NCI-H774 (cell line): ENCODE data around the gene GAGE1.
"Not testable (repeated sequence)": the region's sequence is repeated elsewhere in the genome, so short reads cannot be mapped to it uniquely, and the experiment has no call there.

ENCODE experiments used
- DNase-seq: peaks from one replicate; lab custom pipeline; 2025; lab: John Stamatoyannopoulos, UW

GAGE1 gene

GRCh38 chrX:49598720-49599119 lies at the start of gene GAGE1:
Gene GAGE1 (plus strand): TSS chrX:49599020. CDS start chrX:49600175, 1,155 bp downstream.
- DNase-seq, result not testable (repeated sequence)

GRCh38 chrX:49550989-49551388 lies 47.8 kb upstream of the GAGE1 start, which contains the start of gene GAGE12E:
Gene GAGE12E (plus strand): TSS chrX:49551289. CDS start chrX:49552444, 1,155 bp downstream.
- not testable (repeated sequence) for DNase-seq

GRCh38 chrX:49560542-49560941 lies 38.3 kb upstream of the GAGE1 start, which contains the start of gene GAGE12F:
Gene GAGE12F (plus strand): TSS chrX:49560842. CDS start chrX:49561997, 1,155 bp downstream.
- DNase-seq, result not testable (repeated sequence)

- DNase-seq, result not testable (repeated sequence)
Observed at GRCh38 chrX:49568728-49569127, 30.1 kb upstream of the GAGE1 start.

DNA sequence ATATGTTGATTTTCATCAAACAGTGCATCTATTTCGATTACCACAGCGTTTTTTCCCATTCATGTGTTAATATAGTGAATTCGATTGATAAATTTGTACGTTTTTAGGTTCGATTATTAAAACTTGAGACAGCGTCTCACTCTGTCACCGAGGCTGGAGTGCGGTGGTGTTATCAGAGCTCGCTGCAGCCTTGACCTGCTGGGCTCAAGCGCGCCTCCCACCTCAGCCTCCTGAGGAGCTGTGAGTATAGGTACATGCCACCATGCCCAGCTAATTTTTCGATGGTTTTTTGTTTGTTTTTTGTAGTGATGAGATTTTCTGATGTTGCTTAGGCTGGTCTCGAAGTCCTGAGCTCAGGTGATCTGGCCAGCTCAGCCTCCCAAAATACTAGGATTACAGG lies 29.7 kb upstream of the GAGE1 start:
- DNase-seq, result not testable (repeated sequence)

GRCh38 chrX:49570100-49570499 lies 28.7 kb upstream of the GAGE1 start, which contains the start of gene GAGE12G:
Gene GAGE12G (plus strand): TSS chrX:49570400. CDS start chrX:49571555, 1,155 bp downstream.
- DNase-seq, result not testable (repeated sequence)

DNA sequence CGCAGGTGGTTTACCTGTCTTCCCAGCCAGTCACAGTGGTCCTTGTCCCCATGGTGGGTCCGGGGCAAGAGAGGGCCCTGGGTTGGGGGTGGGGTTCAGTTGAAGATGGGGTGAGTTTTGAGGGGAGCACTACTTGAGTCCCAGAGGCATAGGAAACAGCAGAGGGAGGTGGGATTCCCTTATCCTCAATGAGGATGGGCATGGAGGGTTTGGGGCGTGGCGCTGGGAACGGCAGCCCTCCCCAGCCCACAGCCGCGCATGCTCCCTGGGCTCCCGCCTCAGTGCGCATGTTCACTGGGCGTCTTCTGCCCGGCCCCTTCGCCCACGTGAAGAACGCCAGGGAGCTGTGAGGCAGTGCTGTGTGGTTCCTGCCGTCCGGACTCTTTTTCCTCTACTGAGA lies 19.2 kb upstream of the GAGE1 start, which contains the start of gene GAGE12H:
Gene GAGE12H, plus strand, starts transcription at position 301 of the 400 bp plus-strand sequence. CDS start 1,155 bp downstream, outside the sequence.
- DNase-seq, result not testable (repeated sequence)

DNA sequence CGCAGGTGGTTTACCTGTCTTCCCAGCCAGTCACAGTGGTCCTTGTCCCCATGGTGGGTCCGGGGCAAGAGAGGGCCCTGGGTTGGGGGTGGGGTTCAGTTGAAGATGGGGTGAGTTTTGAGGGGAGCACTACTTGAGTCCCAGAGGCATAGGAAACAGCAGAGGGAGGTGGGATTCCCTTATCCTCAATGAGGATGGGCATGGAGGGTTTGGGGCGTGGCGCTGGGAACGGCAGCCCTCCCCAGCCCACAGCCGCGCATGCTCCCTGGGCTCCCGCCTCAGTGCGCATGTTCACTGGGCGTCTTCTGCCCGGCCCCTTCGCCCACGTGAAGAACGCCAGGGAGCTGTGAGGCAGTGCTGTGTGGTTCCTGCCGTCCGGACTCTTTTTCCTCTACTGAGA lies 9.6 kb upstream of the GAGE1 start, which contains the start of gene GAGE2A:
Gene GAGE2A, plus strand, starts transcription at position 301 of the 400 bp plus-strand sequence. CDS start 1,155 bp downstream, outside the sequence.
- DNase-seq, result not testable (repeated sequence)

GRCh38 chrX:49589769-49590478 lies 8.9 kb upstream of the GAGE1 start:
- DNase-seq, result not testable (repeated sequence)

GRCh38 chrX:49590488-49590887 lies 8.3 kb upstream of the GAGE1 start:
- DNase-seq, result not testable (repeated sequence)

GRCh38 chrX:49610718-49611310 lies 12.0 kb downstream of the GAGE1 start:
- DNase-seq, result no peak

- DNase-seq, result no peak
Observed at GRCh38 chrX:49618574-49618973, 19.8 kb downstream of the GAGE1 start.

GRCh38 chrX:49627086-49627777 lies 28.4 kb downstream of the GAGE1 start:
- no peak for DNase-seq

DNA sequence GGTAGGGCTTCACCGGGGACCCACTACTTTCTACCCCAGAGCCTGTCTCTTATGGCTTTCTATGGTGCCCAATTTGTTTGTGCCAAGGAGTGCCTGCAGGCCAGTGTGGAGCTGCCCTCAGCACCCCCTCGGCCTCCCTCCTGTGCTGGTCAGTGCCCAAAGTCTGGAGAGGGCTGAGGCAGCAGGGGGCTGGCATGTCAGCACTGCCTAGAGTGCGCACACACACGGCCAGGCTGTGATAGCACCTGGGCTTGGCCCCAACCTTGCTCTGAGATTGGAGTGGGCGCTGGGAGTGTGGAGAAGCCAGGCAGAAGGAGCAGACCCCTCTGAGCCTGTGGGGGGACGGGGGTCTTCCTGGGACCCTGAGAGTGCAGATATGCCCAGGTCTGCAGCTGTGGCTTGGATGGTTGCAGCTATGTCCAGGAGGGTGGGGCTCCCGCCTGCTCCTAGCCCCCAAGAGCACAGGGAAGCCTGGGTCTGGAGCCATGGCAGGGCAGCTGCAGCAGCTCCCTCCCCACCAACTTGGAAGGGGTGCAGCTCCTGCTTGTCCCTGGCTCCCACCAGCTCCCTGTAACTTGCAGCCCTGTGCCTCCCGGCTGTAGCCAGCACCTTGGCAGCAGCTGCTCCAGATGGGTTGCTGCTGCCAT lies 46.3 kb downstream of the GAGE1 start:
- DNase-seq, result no peak

DNA sequence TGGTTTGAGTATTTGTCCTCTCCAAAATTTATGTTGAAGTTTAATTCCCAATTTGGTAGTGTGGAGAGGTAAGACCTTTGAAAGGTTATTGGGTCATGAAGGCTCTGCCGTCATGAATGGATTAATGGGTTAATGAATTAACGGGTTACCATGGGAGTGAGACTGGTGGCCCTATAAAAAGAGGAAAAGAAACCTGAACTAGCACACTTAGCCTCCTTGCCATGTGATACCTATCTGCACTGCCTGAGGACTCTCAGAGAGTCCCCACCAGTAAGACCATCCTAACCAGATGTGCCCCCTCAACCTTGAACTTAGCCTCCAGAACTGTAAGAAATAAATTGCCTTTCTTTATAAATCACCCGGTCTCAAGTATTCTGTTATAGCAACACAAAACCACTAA lies 57.7 kb downstream of the GAGE1 start:
- DNase-seq, result no peak
